IPS-20b (cell line): ENCODE results near the gene NOL4L.

Experiments used
- H3K27ac ChIP-seq: one replicate; pipeline ENCODE4 v1.5.1; 2013; ENCODE audit warnings: low read length
- H3K27me3 ChIP-seq: 2 replicates; pipeline ENCODE4 v1.6.1; 2013; ENCODE audit warnings: mild to moderate bottlenecking, low read length, inconsistent platforms; ENCODE audit not compliant: insufficient read depth
- H3K36me3 ChIP-seq: 2 replicates; pipeline ENCODE4 v1.6.1; 2013; ENCODE audit warnings: low read depth, mild to moderate bottlenecking, inconsistent platforms, low read length, moderate library complexity; ENCODE audit not compliant: insufficient read depth
- H3K4me1 ChIP-seq: 2 replicates; pipeline ENCODE4 v1.6.1; 2013; ENCODE audit warnings: mild to moderate bottlenecking, control low read depth, inconsistent platforms, low read length, moderate library complexity; ENCODE audit not compliant: insufficient read depth
- H3K4me3 ChIP-seq: 2 replicates; pipeline ENCODE4 v1.5.1; 2013; ENCODE audit warnings: mild to moderate bottlenecking, low read length, inconsistent platforms
- H3K9ac ChIP-seq: 2 replicates; pipeline ENCODE4 v1.6.1; 2013; ENCODE audit warnings: low read depth, mild to moderate bottlenecking, inconsistent platforms, low read length, moderate library complexity
- H3K9me3 ChIP-seq: 2 replicates; pipeline ENCODE4 v1.6.1; 2013; ENCODE audit warnings: mild to moderate bottlenecking, low read depth, low read length, inconsistent platforms; ENCODE audit not compliant: insufficient read depth

Gene NOL4L

DNA sequence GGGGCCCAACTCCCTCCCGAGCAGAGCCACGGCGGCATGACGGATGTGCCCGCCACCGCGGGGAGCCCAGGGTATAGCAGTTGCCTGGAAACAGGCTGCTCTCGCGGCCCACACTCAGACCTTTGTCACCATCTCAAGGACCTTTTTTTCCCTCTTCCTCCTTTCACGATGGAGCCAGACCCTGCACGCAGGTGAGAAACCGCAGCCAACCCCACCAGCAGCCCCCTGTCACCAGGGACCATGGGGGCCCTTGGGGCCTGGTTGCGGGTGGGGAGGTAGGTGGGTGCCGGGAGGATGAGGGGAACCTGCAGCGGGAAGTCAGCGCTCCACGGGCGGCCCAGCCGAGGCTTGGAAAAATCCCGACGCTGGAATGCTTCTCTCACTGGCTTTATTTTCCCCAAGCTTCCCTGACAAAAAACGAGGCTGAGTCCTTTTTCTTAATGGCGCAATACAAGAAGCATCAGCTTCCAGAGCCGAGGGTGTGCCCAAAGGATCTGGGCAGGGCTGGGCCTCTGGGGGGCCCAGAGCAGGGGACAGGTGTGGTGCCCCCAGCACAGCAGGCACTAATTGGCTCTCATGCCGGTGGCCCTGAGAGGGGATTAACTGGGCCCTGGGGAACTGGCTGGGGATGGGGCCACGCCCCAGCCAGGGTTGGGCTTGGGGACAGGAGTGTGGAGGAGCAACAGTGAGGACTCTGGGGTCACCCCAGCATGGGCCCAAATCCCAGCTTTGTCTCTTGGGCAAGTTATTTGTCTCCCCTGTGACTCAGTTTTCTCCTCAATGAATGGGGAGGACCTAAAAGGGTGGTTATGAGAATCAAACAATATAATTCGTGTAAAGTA is 23.9 kb downstream of the NOL4L start:
- Histone ChIP-seq H3K9ac (peak overlapping the region; percentile 18; the same call in 1 of the 2 replicates), H3K4me1 (peaks cover 8% of the 10 kb centered on the region; the same call in 1 of the 2 replicates)

DNA sequence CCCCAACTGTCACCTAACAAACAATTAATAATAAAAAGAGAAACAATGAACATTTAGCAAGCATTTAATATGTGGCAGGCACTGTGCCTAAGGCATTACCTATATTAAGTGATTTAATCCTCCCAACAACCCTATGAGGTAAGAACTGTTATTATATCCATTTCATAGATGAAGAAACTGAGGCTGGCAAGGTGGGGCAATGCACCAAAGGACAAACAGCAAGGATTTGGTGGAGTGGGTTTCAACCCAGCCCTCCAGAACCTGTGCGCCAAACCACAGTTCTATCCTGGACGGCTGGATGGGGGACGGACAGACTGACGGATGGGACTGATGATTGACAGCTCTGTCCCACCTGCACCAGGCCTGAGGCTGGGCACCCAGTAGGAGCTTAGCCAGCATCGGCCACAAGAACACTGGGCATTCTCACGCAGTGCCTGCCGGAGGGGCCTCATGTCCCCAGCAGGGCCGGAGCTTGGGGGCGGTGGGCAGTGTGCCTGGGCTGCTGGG is 24.6 kb downstream of the NOL4L start:
- Histone ChIP-seq H3K9ac (no peak overlapping the region), H3K27ac (no peak overlapping the region), H3K4me1 (peaks cover 8% of the 10 kb centered on the region; the same call in 1 of the 2 replicates), H3K27me3 (no peaks in the 10 kb centered on the region), H3K9me3 (no peaks in the 10 kb centered on the region), H3K36me3 (no peaks in the 10 kb centered on the region), H3K4me3 (no peak overlapping the region; the same call in 1 of the 2 replicates)

More for the DNA sequence above, 23.9 kb downstream of the NOL4L start:
- Histone ChIP-seq H3K27ac (no peak overlapping the region), H3K4me3 (peak overlapping the region; percentile 45; the same call in 1 of the 2 replicates), H3K36me3 (no peaks in the 10 kb centered on the region), H3K9me3 (no peaks in the 10 kb centered on the region), H3K27me3 (no peaks in the 10 kb centered on the region)

DNA sequence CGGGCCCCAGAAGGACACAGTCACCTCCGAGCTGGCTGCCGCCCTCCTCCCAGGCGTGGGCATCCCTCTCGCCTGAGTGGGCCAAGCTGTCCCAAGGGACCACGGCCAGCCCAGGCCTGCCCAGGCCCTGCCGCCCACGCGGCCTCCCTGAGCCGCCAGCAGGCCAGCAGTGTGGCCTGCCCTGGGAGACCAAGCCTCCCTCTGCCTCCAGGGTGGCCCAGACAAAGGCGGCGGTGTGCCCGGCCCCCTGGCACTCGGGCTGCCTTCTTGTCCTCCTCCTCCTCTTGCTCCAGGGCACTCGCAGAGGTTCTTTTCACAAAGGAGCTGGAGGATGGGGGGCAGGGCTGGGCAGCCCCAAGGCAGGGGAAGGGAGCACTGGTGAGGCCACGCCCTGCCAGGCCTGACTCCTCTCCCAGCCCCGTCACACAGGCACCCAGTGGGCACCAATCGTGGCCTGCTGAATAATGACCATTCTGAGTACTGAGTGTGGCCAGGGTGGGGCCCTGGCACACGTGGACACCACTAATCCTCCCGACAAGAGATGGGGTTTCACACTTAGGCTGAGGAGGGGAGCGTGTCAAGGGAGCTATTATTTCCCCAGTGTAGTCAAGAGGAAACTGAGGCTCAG is 25.3 kb downstream of the NOL4L start:
- Histone ChIP-seq H3K4me3 (no peak overlapping the region), H3K36me3 (no peaks in the 10 kb centered on the region), H3K4me1 (peaks cover 8% of the 10 kb centered on the region; the same call in 1 of the 2 replicates), H3K9me3 (no peaks in the 10 kb centered on the region), H3K27ac (no peak overlapping the region), H3K9ac (no peak overlapping the region), H3K27me3 (no peaks in the 10 kb centered on the region)

DNA sequence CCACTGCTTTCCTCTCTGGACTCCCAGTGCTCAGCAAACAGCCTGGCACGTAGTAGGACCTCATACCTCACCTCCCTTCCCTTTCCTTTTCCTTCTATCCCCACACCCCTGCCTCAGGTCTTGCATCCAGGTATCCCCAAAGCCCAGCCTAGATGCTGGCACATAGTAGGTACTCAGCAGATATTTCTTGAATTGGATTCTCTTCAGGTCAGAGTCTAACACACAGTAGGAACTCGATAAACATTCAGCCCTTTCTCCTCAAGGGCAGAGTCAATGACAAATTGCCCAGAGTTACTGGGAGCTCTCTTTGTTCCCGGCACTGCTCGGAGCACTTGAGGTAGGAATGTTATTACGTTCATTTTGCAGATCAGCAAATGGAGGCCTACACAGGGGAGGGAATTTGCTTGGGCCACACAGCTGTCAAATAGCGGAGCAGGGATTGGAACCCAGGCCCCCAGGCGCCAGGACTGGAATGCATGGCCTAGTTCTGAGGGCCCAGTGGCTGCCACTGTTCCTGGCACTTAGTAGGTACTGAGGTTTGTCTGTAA is 25.9 kb downstream of the NOL4L start:
- no peak overlapping the region for H3K27ac ChIP-seq

DNA sequence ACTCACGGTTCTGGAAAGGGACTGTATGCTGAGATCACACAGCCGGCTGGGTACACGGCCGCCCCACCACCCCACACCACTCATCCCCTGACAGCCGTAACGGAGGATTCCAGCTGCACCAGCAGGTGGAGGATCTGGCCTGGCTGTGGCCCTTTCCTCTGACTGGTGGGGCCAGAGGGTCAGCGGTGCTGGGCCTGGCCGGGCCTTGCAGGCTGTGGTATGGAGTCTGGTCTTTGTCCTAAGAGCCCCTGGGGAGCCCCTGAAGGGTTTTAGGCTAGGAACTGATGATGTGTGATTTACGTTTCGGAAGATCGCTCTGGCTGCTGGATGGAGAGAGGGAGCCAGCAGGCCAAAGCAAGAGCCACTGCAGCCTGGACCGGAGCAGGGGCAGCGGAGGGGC is 26.6 kb downstream of the NOL4L start:
- Histone ChIP-seq H3K9ac (no peak overlapping the region), H3K27me3 (no peaks in the 10 kb centered on the region), H3K4me1 (peaks cover 8% of the 10 kb centered on the region; the same call in 1 of the 2 replicates), H3K4me3 (no peak overlapping the region), H3K27ac (no peak overlapping the region), H3K9me3 (no peaks in the 10 kb centered on the region), H3K36me3 (no peaks in the 10 kb centered on the region)

More for the DNA sequence above, 25.9 kb downstream of the NOL4L start:
- Histone ChIP-seq H3K4me1 (peaks cover 8% of the 10 kb centered on the region; the same call in 1 of the 2 replicates), H3K9ac (no peak overlapping the region), H3K9me3 (no peaks in the 10 kb centered on the region), H3K27me3 (no peaks in the 10 kb centered on the region), H3K36me3 (no peaks in the 10 kb centered on the region), H3K4me3 (no peak overlapping the region)

DNA sequence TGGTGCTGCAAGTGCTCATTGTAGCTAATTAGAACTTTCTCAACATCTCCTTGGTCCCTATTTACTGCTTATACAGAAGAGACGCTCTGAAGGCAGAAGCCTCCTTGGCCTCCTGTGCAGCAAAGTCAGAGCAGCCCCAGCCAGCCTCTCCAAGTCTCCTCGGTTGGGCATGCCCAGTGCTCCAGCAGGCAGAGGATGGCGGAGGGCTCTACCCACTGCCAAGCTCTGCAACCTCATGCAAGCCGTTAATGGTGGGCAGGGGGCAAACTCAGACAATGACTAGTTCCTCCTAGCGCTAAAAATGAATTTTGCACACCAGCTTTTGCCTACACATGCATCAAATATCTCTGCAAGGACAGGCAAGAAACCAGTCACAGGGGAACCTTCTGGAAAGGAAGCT is 27.8 kb downstream of the NOL4L start:
- H3K36me3 ChIP-seq: no peaks in the 10 kb centered on the region
- no peaks in the 10 kb centered on the region for H3K9me3 ChIP-seq
- H3K9ac ChIP-seq: no peak overlapping the region
- H3K4me1 ChIP-seq: peaks cover 8% of the 10 kb centered on the region; the same call in 1 of the 2 replicates
- no peak overlapping the region for H3K27ac ChIP-seq
- no peak overlapping the region for H3K4me3 ChIP-seq
- H3K27me3 ChIP-seq: no peaks in the 10 kb centered on the region

DNA sequence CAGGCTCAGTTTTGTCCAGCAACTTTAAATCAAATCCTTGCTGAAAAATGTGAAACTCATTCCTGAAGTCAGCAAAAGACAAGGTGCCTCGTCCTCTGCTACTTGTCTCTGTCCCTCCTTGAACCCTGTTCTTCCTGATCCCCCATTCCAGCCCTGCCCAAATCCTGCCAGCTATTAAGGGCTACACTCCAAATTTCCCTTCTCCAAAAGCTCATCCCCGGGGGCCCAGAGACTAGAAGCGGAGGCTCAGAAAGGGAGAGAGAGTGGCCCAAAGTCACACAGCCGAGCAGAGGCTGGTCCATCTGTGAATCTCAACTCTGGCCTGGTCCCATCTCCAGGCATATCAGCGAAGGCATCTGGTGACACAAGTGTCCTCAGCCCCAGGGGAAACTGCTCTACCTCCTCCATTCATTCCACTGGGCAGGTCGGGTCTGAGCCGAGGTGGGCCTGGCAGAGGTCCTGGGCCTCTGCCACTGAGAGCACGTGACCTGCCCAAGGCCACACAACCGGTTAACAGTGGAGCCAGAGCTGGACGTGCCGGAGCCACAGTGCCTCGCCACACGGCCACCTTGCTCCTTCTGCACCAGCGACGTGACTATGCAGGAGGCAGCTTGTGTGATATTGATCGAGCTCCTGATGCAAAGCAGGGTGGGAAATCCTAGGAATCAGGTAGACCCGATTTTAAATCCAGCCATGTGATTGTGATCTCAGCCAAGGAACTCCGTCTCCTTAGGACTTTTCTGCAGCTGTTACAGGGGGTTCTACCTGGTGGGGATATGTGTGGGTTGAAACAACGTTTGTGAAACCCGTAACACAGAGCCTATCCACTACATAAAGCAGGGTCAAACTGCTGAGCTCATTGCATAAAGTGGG is 28.6 kb downstream of the NOL4L start:
- Histone ChIP-seq H3K27me3 (no peaks in the 10 kb centered on the region), H3K27ac (no peak overlapping the region), H3K36me3 (no peaks in the 10 kb centered on the region), H3K4me3 (no peak overlapping the region), H3K4me1 (peaks cover 7% of the 10 kb centered on the region; the same call in 1 of the 2 replicates), H3K9ac (no peak overlapping the region), H3K9me3 (no peaks in the 10 kb centered on the region)

DNA sequence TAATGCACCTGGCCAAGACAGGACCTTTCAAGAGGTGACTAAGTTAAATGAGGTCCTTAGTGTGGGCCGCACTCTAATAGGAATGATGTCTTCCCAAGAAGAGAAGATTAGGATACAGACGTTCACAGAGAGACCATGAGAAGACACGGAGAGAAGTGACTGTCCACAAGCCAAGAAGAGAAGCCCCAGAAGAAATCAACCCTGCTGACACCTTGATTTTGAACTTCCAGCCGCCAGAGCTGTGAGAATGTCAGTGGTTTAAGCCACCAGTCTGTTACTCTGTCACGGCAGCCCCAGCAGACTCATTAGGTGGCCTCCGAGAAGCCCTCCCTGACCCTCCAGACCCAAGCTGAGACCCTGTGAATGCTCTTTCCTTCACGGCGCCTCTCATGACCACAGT is 29.5 kb downstream of the NOL4L start:
- H3K27ac ChIP-seq: no peak overlapping the region
- H3K36me3 ChIP-seq: no peaks in the 10 kb centered on the region
- H3K9ac ChIP-seq: no peak overlapping the region
- H3K9me3 ChIP-seq: no peaks in the 10 kb centered on the region
- no peaks in the 10 kb centered on the region for H3K27me3 ChIP-seq
- H3K4me1 ChIP-seq: no peaks in the 10 kb centered on the region
- H3K4me3 ChIP-seq: no peak overlapping the region

DNA sequence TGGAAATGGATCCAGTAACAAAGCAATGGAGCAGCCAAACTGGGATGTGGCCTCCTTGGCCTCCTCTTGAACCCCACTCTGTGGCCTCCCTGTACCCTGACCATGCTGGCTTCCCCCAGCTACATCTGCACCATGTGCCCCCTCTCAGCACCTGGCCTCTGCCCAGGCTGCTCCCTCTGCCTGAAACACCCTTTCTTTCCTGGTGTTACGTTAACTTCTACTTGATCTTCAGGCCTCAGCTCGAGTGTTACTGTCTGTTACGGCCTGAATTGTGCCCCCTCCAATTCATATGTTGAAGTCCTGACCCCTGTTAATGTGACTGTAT is 30.2 kb downstream of the NOL4L start:
- no peaks in the 10 kb centered on the region for H3K36me3 ChIP-seq
- H3K9ac ChIP-seq: no peak overlapping the region
- H3K9me3 ChIP-seq: no peaks in the 10 kb centered on the region
- H3K27ac ChIP-seq: no peak overlapping the region
- no peaks in the 10 kb centered on the region for H3K27me3 ChIP-seq
- no peak overlapping the region for H3K4me3 ChIP-seq
- H3K4me1 ChIP-seq: no peaks in the 10 kb centered on the region

DNA sequence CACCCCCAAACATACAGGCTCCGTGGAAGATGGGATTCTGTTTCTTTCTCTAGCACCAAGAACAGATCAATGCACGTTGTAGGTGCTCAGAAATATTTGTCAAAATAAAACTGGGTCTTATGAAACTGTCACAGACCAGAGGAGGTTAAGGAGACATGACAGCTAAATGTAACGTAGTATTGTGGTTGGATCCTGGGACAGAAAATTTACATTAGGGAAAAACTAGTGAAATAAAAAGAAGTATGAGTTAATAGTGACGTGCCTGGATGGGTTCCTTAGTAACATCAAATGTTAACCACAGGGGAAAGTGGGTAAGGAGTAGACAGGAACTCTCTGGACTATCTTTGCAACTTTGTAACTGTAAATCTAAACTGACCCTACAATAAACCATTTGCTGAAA is 31.5 kb downstream of the NOL4L start:
- Histone ChIP-seq H3K4me3 (no peak overlapping the region), H3K4me1 (no peaks in the 10 kb centered on the region), H3K9ac (no peak overlapping the region), H3K36me3 (no peaks in the 10 kb centered on the region), H3K9me3 (no peaks in the 10 kb centered on the region), H3K27ac (no peak overlapping the region), H3K27me3 (no peaks in the 10 kb centered on the region)

DNA sequence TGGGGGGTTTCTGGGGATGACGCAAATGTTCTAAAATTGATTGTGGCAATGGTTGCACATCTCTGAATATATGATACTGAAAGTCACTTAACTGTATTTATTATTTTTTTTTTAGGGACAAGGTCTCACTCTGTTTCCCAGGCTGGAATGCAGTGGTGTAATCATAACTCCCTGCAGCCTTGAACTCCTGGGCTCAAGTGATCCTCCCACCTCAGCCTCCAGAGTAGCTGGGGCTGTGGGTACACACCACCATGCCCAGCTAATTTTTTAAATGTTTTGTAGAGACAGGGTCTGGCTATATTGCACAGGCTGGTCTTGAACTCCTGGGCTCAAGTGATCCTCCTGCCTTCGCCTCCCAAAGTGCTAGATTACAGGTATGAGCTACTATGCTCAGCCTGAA is 33.4 kb downstream of the NOL4L start:
- Histone ChIP-seq H3K27ac (no peak overlapping the region), H3K9ac (no peak overlapping the region), H3K36me3 (no peaks in the 10 kb centered on the region), H3K9me3 (no peaks in the 10 kb centered on the region), H3K4me1 (no peaks in the 10 kb centered on the region), H3K4me3 (no peak overlapping the region), H3K27me3 (no peaks in the 10 kb centered on the region)
